Prostate gland (tissue), 2 donors: ENCODE measurements around the gene PLCB4.

Source experiments
- CTCF ChIP-seq, 4 experiments: fragments of 200-600 bp in 2 of 4; fragments of 450-650 bp in 2 of 4; sonication (generic) in 2 of 4; IDR thresholded peaks; 1 replicate in 3 of 4; 2 replicates in 1 of 4; pipeline ENCODE4 v1.5.1; 2016 to 2019; ENCODE audit warnings: antibody characterized with exemption in 4 of 4, mild to moderate bottlenecking in 2 of 4, moderate library complexity in 2 of 4
- POLR2AphosphoS5 ChIP-seq: sonication (generic); formaldehyde crosslinking; IDR thresholded peaks from one replicate; pipeline ENCODE4 v1.6.1; 2017; ENCODE audit warnings: antibody characterized with exemption

- TF ChIP-seq POLR2AphosphoS5 = no peak
- no peak for TF ChIP-seq CTCF (IDR thresholded peaks at IDR 0.05)
These were observed 157.0 kb downstream of the PLCB4 start for GRCh38 chr20:9225879-9226278.
